K562 (cell line): ENCODE data around the gene SFMBT2. TPM values are rescaled to one million over a fixed set of nuclear protein-coding genes. Genes with fewer than 3 reads are reported as not detected.

Experiments
- ATAC-seq: fragments of 200-7000 bp; cut with Tn5 transposase; 3 replicates; pipeline ENCODE4 v1.9.1; 2020; ENCODE audit warnings: moderate library complexity
- BruUV-seq: library from RNA; stranded (reverse); fragments of 400-500 nt; replicated peaks from 2 replicates; lab custom pipeline; 2021; lab: Mats Ljungman, UMichigan
- CTCF ChIA-PET: fragments of 300-600 bp; formaldehyde crosslinking; extraction: SDS; loops from one replicate; lab custom pipeline; 2021; ENCODE audit warnings: low intra/inter-chr PET ratio; lab: Yijun Ruan, JAX
- POLR2A ChIA-PET: fragments of 300-600, 350-650 bp; sonication (Branson Sonifier 250); formaldehyde crosslinking; extraction: SDS; loops from one replicate; lab custom pipeline; 2021; ENCODE audit warnings: antibody characterized with exemption, inconsistent platforms; lab: Yijun Ruan, JAX
- DNase-seq, 4 experiments: peaks; one replicate each; pipeline versions ENCODE4 v3.0.0 to v3.0.0-alpha.2; 2011 to 2018; ENCODE audit warnings: low spot score in 3 of 4, mixed read lengths in 3 of 4; ENCODE audit errors: extremely low read depth in 1 of 4
- FAIRE-seq: peaks from 2 replicates; lab custom pipeline; 2011; peaks lifted over from hg19 to GRCh38; lab: Jason Lieb, UNC
- H2AFZ ChIP-seq: 2 replicates; pipeline ENCODE4 v1.6.0; 2011; ENCODE audit warnings: low read depth, low read length, control low read depth, inconsistent platforms
- H3K27ac ChIP-seq: fragments of 200-600 bp; 3 replicates; pipeline ENCODE4 v1.8.0; 2011; ENCODE audit warnings: low read depth, mild to moderate bottlenecking, control low read depth, inconsistent platforms, low read length, moderate library complexity, mixed read lengths; ENCODE audit errors: extremely low read depth
- H3K27me3 ChIP-seq, 2 experiments: fragments of 300-600 bp in 1 of 2; 2 replicates in 1 of 2; 3 replicates in 1 of 2; pipeline versions ENCODE4 v1.6.0 to v1.8.0; 2011; ENCODE audit warnings: inconsistent platforms in 2 of 2, low read length in 2 of 2, mild to moderate bottlenecking in 1 of 2, mixed read lengths in 1 of 2, moderate library complexity in 1 of 2; ENCODE audit not compliant: control insufficient read depth in 2 of 2, insufficient read depth in 2 of 2
- H3K36me3 ChIP-seq: fragments of 300-600 bp; 3 replicates; pipeline ENCODE4 v1.8.0; 2011; ENCODE audit warnings: mild to moderate bottlenecking, low read length, inconsistent platforms; ENCODE audit not compliant: control insufficient read depth, insufficient read depth
- H3K4me1 ChIP-seq, 2 experiments: fragments of 200-600 bp in 1 of 2; replicated peaks in 1 of 2; 2 replicates in 1 of 2; 3 replicates in 1 of 2; pipeline versions ENCODE4 v1.5.1 to v1.8.0; 2011; ENCODE audit warnings: inconsistent platforms in 2 of 2, low read length in 2 of 2, mild to moderate bottlenecking in 1 of 2, mixed read lengths in 1 of 2, moderate library complexity in 1 of 2; ENCODE audit not compliant: control insufficient read depth in 2 of 2, insufficient read depth in 2 of 2
- H3K4me2 ChIP-seq: 2 replicates; pipeline ENCODE4 v1.6.1; 2011; ENCODE audit warnings: low read length, control low read depth, inconsistent platforms, mixed read lengths; ENCODE audit not compliant: insufficient read depth
- H3K4me3 ChIP-seq: fragments of 200-600 bp; sonication (generic), shearing (Covaris generic); 2 replicates; pipeline ENCODE4 v1.5.1; 2016; ENCODE audit warnings: control low read depth, inconsistent platforms
- H3K79me2 ChIP-seq: fragments of 200-600 bp; 3 replicates; pipeline ENCODE4 v1.8.0; 2011; ENCODE audit warnings: low read length, inconsistent platforms; ENCODE audit not compliant: control insufficient read depth, insufficient read depth
- H3K9ac ChIP-seq, 2 experiments: 2 replicates each; pipeline versions ENCODE4 v1.6.0 to v1.6.1; 2011; ENCODE audit warnings: low read depth in 2 of 2, low read length in 2 of 2, control low read depth in 1 of 2, inconsistent platforms in 1 of 2, mild to moderate bottlenecking in 1 of 2, mixed read lengths in 1 of 2; ENCODE audit not compliant: insufficient read depth in 1 of 2
- H3K9me1 ChIP-seq: one replicate; pipeline ENCODE4 v1.6.0; 2011; ENCODE audit warnings: inconsistent platforms, mild to moderate bottlenecking, low read length, moderate library complexity; ENCODE audit not compliant: control insufficient read depth, insufficient read depth
- H3K9me3 ChIP-seq: replicated peaks from 2 replicates; pipeline ENCODE4 v1.5.1; 2011; ENCODE audit warnings: low read depth, low read length, inconsistent platforms; ENCODE audit not compliant: control insufficient read depth, insufficient read depth
- H4K20me1 ChIP-seq: replicated peaks from 2 replicates; pipeline ENCODE4 v1.6.1; 2011; ENCODE audit warnings: low read length, inconsistent platforms, mixed read lengths; ENCODE audit not compliant: control insufficient read depth, insufficient read depth
- CBX2 ChIP-seq: fragments of 200-600 bp; sonication (generic); IDR thresholded peaks from one replicate; pipeline ENCODE4 v1.6.1; 2012; ENCODE audit warnings: mild to moderate bottlenecking, low read length, inconsistent platforms; ENCODE audit not compliant: insufficient read depth, poor library complexity, severe bottlenecking
- CREM ChIP-seq: IDR thresholded peaks from 2 replicates; pipeline ENCODE4 v1.6.1; 2014; ENCODE audit warnings: antibody characterized with exemption, low read depth
- CTBP1 ChIP-seq: fragments of 450-650 bp; IDR thresholded peaks from 2 replicates; pipeline ENCODE4 v1.6.1; 2016; ENCODE audit warnings: borderline replicate concordance
- EP400 ChIP-seq: fragments of 450-650 bp; IDR thresholded peaks from 2 replicates; pipeline ENCODE4 v1.6.1; 2017; ENCODE audit warnings: antibody characterized with exemption, mild to moderate bottlenecking, moderate library complexity
- KLF10 ChIP-seq: fragments of 250-450 bp; sonication (Bioruptor Pico); IDR thresholded peaks from 2 replicates; pipeline ENCODE4 v1.6.1; 2021; ENCODE audit warnings: matching md5 sums
- PPARD ChIP-seq: fragments of 250-450 bp; sonication (Bioruptor Pico); IDR thresholded peaks from 2 replicates; pipeline ENCODE4 v1.8.0; 2022; ENCODE audit warnings: inconsistent platforms, mild to moderate bottlenecking, moderate library complexity
- PRPF4 ChIP-seq: fragments of 200-400 bp; formaldehyde crosslinking; IDR thresholded peaks from one replicate; pipeline ENCODE4 v1.6.1; 2017; ENCODE audit warnings: low read length, low read depth, mild to moderate bottlenecking; ENCODE audit not compliant: insufficient read depth, poor library complexity, severe bottlenecking
- RCOR1 ChIP-seq, 2 experiments: IDR thresholded peaks; 2 replicates each; pipeline ENCODE4 v1.6.1; 2012; ENCODE audit warnings: low read depth in 2 of 2, low read length in 2 of 2, borderline replicate concordance in 1 of 2, improper control_type of control experiment in 1 of 2
- SIN3B ChIP-seq: fragments of 450-650 bp; IDR thresholded peaks from 2 replicates; pipeline ENCODE4 v1.6.1; 2017; ENCODE audit warnings: low read depth, mild to moderate bottlenecking, moderate library complexity
- SPI1 ChIP-seq: IDR thresholded peaks from 2 replicates; pipeline ENCODE4 v1.6.1; 2011; ENCODE audit warnings: low read depth, low read length, control low read depth, borderline replicate concordance
- TEAD4 ChIP-seq, 2 experiments: sonication (generic) in 1 of 2; formaldehyde crosslinking in 1 of 2; IDR thresholded peaks; 2 replicates each; pipeline versions ENCODE4 v1.6.1 to v1.8.0; 2012 to 2022; ENCODE audit warnings: borderline replicate concordance in 1 of 2, inconsistent platforms in 1 of 2, low read length in 1 of 2, mild to moderate bottlenecking in 1 of 2, missing genetic modification reagents in 1 of 2
- WGBS: fragments of 100-300 bp; shearing (Covaris generic); methylation state at CpG from one replicate; pipeline ENCODE4 v1.1.6; 2016; ENCODE audit warnings: low coverage, mixed read lengths; ENCODE audit not compliant: insufficient coverage; ENCODE audit errors: missing lambda C conversion rate; 5-methylcytosine and 5-hydroxymethylcytosine counted together
- in situ Hi-C: fragments of 300-500 bp; cut with MboI; formaldehyde crosslinking; loops from 4 replicates; pipeline ENCODE4 v1.15.0; 2018; ENCODE audit warnings: inconsistent platforms, mixed read lengths
- intact Hi-C: fragments of 100-400 bp; cut with micrococcal nuclease; formaldehyde crosslinking; loops from 2 replicates; pipeline ENCODE4 v1.14.2; 2022
- polyA plus RNA-seq, 8 experiments: library from polyadenylated mRNA; depleted of rRNA in 4 of 8; stranded (reverse) in 5 of 8; unstranded in 3 of 8; fragments of >200 nt; fragmentation: Nextera tagmentation in 2 of 8; fragmentation: Illumina TruSeq in 1 of 8; extraction: Ambion mirVana in 2 of 8; extraction: Trizol in 1 of 8; gene quantifications; 2 replicates each; pipeline versions ENCODE4 v1.2.1 to v1.2.3, GENCODE V29; 2011 to 2014; ENCODE audit warnings: inconsistent platforms in 1 of 8, missing spikeins in 1 of 8
- total RNA-seq, 7 experiments: library from RNA; depleted of rRNA in 6 of 7; stranded (reverse); fragments of >200 nt in 6 of 7; fragmentation: Illumina TruSeq in 2 of 7; extraction: Trizol in 2 of 7; gene quantifications; 2 replicates each; pipeline versions ENCODE4 v1.2.1 to v1.2.3, GENCODE V29; 2011 to 2021; ENCODE audit warnings: low replicate concordance in 1 of 7
- TF ChIP-seq, protein P1 (sequence below): sonication (generic); formaldehyde crosslinking; IDR thresholded peaks from 2 replicates; pipeline ENCODE4 v1.8.1; 2023; ENCODE audit warnings: mild to moderate bottlenecking, missing genetic modification reagents
- TF ChIP-seq, protein P2 (sequence below): fragments of 250-450 bp; sonication (Bioruptor Pico); IDR thresholded peaks from 2 replicates; pipeline ENCODE4 v1.9.0; 2021; ENCODE audit warnings: mild to moderate bottlenecking

SFMBT2 gene
- total and polyA plus RNA-seq, 9 of the 15 experiments (the other 6 are each of a cell fraction or from before 2014, with no cell fraction given) = 1.2 to 13.6 (median 7.6) TPM

DNA sequence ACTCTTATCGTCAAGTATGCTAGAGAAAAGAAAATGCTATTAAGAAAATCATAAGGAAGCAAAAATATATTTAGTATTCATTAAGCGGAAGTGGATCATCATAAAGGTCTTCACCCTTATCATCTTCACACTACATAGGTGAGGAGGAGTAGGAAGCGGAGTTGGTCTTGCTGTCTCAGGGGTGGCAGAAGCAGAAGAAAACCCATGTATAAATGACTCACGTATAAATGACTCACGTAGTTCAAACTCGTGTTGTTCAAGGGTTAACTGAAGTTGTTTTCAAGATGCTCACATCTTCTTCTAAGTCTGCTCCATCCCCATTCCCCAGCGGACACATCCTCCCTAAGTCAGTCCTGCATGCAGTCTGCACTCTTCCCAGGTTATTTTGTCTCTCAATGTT lies 72.4 kb downstream of the SFMBT2 start:
- TF ChIP-seq KLF10 (CRISPR knock-in tag) = no peak
- TF ChIP-seq SIN3B = no peak
- TF ChIP-seq PPARD = no peak
- DNase-seq (no peak), ATAC-seq (no peak), FAIRE-seq (peak; percentile 37)
- WGBS = 65% methylated on average over 7 of the region's 7 CpGs
- H3K9ac ChIP-seq = no peak overlapping the region
- intact Hi-C loops = no loop called here
- ChIA-PET POLR2A (interaction anchor here (1.2 kb wide), 1 partner anchor 8 kb away, joined by 4 read pairs; no protein-coding TSS in a partner anchor), CTCF (no interaction called here)
- no peak overlapping the region for H3K4me3 ChIP-seq
- in situ Hi-C loops = no loop called here
- H3K36me3 ChIP-seq = peaks cover 6% of the 10 kb centered on the region; the same call in 1 of the 3 replicates
- no peak overlapping the region for H2AFZ ChIP-seq
- no peaks in the 10 kb centered on the region for H3K9me3 ChIP-seq
- H4K20me1 ChIP-seq = no peaks in the 10 kb centered on the region
- peaks cover 7 to 10% of the 10 kb centered on the region in 2 experiments; a peak in 4 of 5 replicates for H3K4me1 ChIP-seq
- H3K27me3 ChIP-seq = no peaks in the 10 kb centered on the region
- no peaks in the 10 kb centered on the region for H3K9me1 ChIP-seq
- no peak overlapping the region for H3K27ac ChIP-seq
- H3K79me2 ChIP-seq = peaks cover 48% of the 10 kb centered on the region
- no peak overlapping the region for H3K4me2 ChIP-seq
- no TSS peak for BruUV-seq

GRCh38 chr10:7337431-7338171 lies 73.2 kb downstream of the SFMBT2 start:
- H3K79me2 ChIP-seq = peaks cover 51% of the 10 kb centered on the region
- ChIA-PET CTCF (no interaction called here), POLR2A (interaction anchor here (1.2 kb wide), 1 partner anchor 9 kb away, joined by 4 read pairs; no protein-coding TSS in a partner anchor)
- H3K9ac ChIP-seq = no peak overlapping the region; a peak in 1 of 4 replicates
- intact Hi-C loops = no loop called here
- H2AFZ ChIP-seq = no peak overlapping the region
- BruUV-seq = no TSS peak
- peaks cover 4% of the 10 kb centered on the region; the same call in 1 of the 3 replicates for H3K36me3 ChIP-seq
- H3K4me3 ChIP-seq = no peak overlapping the region
- no peak for DNase-seq
- H3K9me3 ChIP-seq = no peaks in the 10 kb centered on the region
- peak; percentile 59; the same call in 2 of the 3 replicates for ATAC-seq
- H3K27me3 ChIP-seq = no peaks in the 10 kb centered on the region
- peak overlapping the region; percentile 3; the same call in 1 of the 2 replicates for H3K4me2 ChIP-seq
- no peak overlapping the region for H3K27ac ChIP-seq
- in situ Hi-C loops = no loop called here
- FAIRE-seq = peak; percentile 58
- H4K20me1 ChIP-seq = no peaks in the 10 kb centered on the region
- 25% methylated on average over 7 of the region's 7 CpGs for WGBS
- peaks cover 7 to 10% of the 10 kb centered on the region in 2 experiments; a peak in 4 of 5 replicates for H3K4me1 ChIP-seq
- no peaks in the 10 kb centered on the region for H3K9me1 ChIP-seq
- TF ChIP-seq TEAD4 (IDR thresholded peaks at IDR 0.05; ENCODE audit: low read length) (no peak), TEAD4 (CRISPR knock-in tag; IDR thresholded peaks at IDR 0.05; ENCODE audit: borderline replicate concordance) (no peak), SPI1 (peak; percentile 88), PRPF4 (no peak), CBX2 (no peak), CREM (peak; percentile 26; the same call in 1 of the 2 replicates), EP400 (0 out of 2 replicates have a peak, but pooled peaks have one; percentile 15), RCOR1 (IDR thresholded peaks at IDR 0.05; ENCODE audit: borderline replicate concordance in 1 of 2, low read depth in 2 of 2, low read length in 2 of 2) (0 out of 4 replicates have a peak, but pooled peaks of 1 of the 2 experiments have one; percentile 17), CTBP1 (peak; percentile 25; the same call in 1 of the 2 replicates)
- TF ChIP-seq, protein P1, sequence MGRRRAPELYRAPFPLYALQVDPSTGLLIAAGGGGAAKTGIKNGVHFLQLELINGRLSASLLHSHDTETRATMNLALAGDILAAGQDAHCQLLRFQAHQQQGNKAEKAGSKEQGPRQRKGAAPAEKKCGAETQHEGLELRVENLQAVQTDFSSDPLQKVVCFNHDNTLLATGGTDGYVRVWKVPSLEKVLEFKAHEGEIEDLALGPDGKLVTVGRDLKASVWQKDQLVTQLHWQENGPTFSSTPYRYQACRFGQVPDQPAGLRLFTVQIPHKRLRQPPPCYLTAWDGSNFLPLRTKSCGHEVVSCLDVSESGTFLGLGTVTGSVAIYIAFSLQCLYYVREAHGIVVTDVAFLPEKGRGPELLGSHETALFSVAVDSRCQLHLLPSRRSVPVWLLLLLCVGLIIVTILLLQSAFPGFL = no peak
- TF ChIP-seq, protein P2, sequence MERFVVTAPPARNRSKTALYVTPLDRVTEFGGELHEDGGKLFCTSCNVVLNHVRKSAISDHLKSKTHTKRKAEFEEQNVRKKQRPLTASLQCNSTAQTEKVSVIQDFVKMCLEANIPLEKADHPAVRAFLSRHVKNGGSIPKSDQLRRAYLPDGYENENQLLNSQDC = no peak
